Coronary artery (tissue), 2 donors: ENCODE measurements around the gene GALM.
A peak's percentile ranks its signal among the peaks of the same experiment; 100 is the strongest.
"Not testable (repeated sequence)": the region's sequence is repeated elsewhere in the genome, so short reads cannot be mapped to it uniquely, and the experiment has no call there.

Experiments used
- DNase-seq: peaks from one replicate; pipeline ENCODE4 v3.0.0-alpha.2; 2017; ENCODE audit warnings: low spot score
- H3K27ac ChIP-seq, 2 donors: fragments of 200-600 bp; sonication (generic); one replicate each; pipeline ENCODE4 v1.5.1; 2016 to 2019
- H3K4me3 ChIP-seq: fragments of 200-600 bp; sonication (generic); 2 replicates; pipeline ENCODE4 v1.5.1; 2016; ENCODE audit warnings: mild to moderate bottlenecking, moderate library complexity
- CTCF ChIP-seq: fragments of 200-600 bp; sonication (generic); IDR thresholded peaks from one replicate; pipeline ENCODE4 v1.5.1; 2019; ENCODE audit warnings: antibody characterized with exemption

Gene GALM

GRCh38 chr2:38733300-38733971 is 67.5 kb downstream of the GALM start:
- no peak for TF ChIP-seq CTCF
- Histone ChIP-seq H3K27ac (no peak overlapping the region), H3K4me3 (no peak overlapping the region)
- no peak for DNase-seq

GRCh38 chr2:38734299-38735058 is 68.6 kb downstream of the GALM start:
- Histone ChIP-seq H3K27ac (no peak overlapping the region), H3K4me3 (no peak overlapping the region)
- TF ChIP-seq CTCF, result no peak
- no peak for DNase-seq

- TF ChIP-seq CTCF, result no peak
- DNase-seq, result no peak
- no peak overlapping the region for H3K27ac ChIP-seq
- no peak overlapping the region for H3K4me3 ChIP-seq
These were observed 70.0 kb downstream of the GALM start for GRCh38 chr2:38735999-38736320.

GRCh38 chr2:38737000-38737698 is 71.2 kb downstream of the GALM start:
- not testable (repeated sequence) for H3K4me3 ChIP-seq, DNase-seq
- H3K27ac ChIP-seq, result peak overlapping the region in 1 of 2 donors; percentile 29

GRCh38 chr2:38737925-38738324 is 72.0 kb downstream of the GALM start:
- no peak overlapping the region for H3K4me3 ChIP-seq
- no peak for TF ChIP-seq CTCF
- no peak for DNase-seq
- peak overlapping the region in 1 of 2 donors; percentile 29 for H3K27ac ChIP-seq

- no peak overlapping the region for H3K27ac ChIP-seq
- TF ChIP-seq CTCF, result no peak
- no peak overlapping the region for H3K4me3 ChIP-seq
- no peak for DNase-seq
These were observed 73.6 kb downstream of the GALM start for GRCh38 chr2:38739524-38739923.

GRCh38 chr2:38740851-38741731 is 75.2 kb downstream of the GALM start:
- no peak for TF ChIP-seq CTCF
- Histone ChIP-seq H3K27ac (peak overlapping the region; percentile 46 to 59), H3K4me3 (no peak overlapping the region)
- DNase-seq, result no peak
